ENCODE measurements around the gene RRP1.
A peak's percentile ranks its signal among the peaks of the same experiment; 100 is the strongest.

RRP1 gene

DNA sequence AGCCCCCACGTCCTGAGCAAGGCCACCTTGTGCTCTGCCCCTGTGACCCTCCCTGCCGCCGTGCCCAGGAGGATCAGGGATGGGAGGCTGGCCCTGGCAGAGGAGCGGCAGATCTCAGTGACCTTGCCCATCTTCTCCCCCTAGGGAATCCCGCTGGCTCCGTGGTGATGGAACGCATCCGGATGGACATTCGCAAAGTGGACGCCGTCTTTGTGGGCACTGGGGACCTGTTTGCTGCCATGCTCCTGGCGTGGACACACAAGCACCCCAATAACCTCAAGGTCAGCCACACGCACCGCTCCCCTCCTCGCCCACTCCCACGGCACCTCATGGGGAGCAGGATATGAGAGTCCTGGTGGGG is 36.0 kb upstream of the RRP1 start:
- H3K4me3 ChIP-seq (ENCODE audit: low read depth, low read length) = no peak overlapping the region
- DNase-seq (ENCODE audit: low read depth) = no peak
- no peak for TF ChIP-seq CTCF (conservative IDR thresholded peaks at IDR 0.05; ENCODE audit: low read depth, low read length)

DNA sequence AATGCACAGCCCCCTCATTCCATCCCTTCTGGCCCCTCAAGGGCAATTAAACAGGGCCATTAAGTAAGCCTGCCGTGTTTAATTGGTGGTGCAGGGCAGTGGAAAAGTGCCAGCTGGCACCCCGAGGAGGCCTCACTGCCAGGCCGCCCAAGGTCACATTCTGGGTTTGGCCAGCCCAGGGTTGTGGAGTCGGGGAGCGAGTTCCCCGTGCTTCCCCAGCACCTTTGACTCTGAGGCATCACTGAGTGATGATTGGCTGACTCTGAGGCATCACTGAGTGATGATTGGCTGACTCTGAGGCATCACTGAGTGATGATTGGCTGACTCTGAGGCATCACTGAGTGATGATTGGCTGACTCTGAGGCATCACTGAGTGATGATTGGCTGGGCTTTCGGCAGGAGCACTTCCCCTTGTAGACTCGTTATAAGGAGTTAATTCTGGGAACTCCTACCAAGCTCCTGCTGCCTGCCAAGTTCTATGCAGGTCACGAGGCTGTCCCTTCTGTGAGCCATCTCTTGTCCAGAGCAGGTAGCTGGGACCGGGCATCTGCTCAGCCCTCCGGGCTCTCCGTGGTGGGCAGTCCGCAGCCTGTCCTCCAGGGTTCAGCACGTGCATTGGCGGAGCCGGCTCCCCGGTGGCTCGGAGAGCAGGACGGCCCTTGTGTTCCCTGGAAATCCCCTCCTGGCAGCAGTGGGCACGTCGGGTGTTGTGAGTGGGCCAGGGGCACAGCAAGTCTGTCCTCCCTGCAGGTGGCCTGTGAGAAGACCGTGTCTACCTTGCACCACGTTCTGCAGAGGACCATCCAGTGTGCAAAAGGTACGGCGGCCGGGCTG is 34.2 kb upstream of the RRP1 start:
- no peak overlapping the region for H3K4me3 ChIP-seq (ENCODE audit: low read depth, low read length)
- no peak for TF ChIP-seq CTCF (conservative IDR thresholded peaks at IDR 0.05; ENCODE audit: low read depth, low read length)
- DNase-seq (ENCODE audit: low read depth) = no peak

- H3K4me3 ChIP-seq (ENCODE audit: low read depth, low read length) = no peak overlapping the region
- TF ChIP-seq CTCF (conservative IDR thresholded peaks at IDR 0.05; ENCODE audit: low read depth, low read length) = no peak
- DNase-seq (ENCODE audit: low read depth) = no peak
Measured at GRCh38 chr21:43755820-43756594, 33.4 kb upstream of the RRP1 start.

DNA sequence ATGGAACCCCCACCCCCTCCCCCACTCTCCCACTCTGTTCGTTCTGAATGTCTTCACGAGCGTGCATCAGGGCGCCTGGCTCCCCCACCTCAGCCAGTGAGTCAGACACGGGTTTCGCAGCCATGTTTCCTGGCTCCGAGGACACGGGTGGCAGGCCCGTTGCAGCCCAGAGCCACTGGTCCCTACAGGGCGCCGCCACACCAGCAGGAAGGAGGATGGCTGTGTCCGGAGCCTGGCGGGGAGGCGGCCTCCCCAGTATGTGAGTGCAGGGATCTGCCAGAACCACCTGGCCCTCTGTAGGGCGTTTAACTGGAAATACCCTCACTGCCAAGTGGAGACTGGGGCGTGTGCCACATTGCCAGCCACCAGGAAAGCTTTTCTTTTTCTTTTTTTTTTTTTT is 31.8 kb upstream of the RRP1 start:
- H3K4me3 ChIP-seq (ENCODE audit: low read depth, low read length) = no peak overlapping the region
- no peak for TF ChIP-seq CTCF (conservative IDR thresholded peaks at IDR 0.05; ENCODE audit: low read depth, low read length)
- DNase-seq (ENCODE audit: low read depth) = peak; percentile 22

GRCh38 chr21:43758111-43758641 is 31.2 kb upstream of the RRP1 start:
- peak; percentile 23 for TF ChIP-seq CTCF (conservative IDR thresholded peaks at IDR 0.05; ENCODE audit: low read depth, low read length)
- peak; percentile 89 for DNase-seq (ENCODE audit: low read depth)
- peak overlapping the region; percentile 51 for H3K4me3 ChIP-seq (ENCODE audit: low read depth, low read length)

GRCh38 chr21:43758811-43759210 is 30.6 kb upstream of the RRP1 start:
- peak overlapping the region; percentile 51 for H3K4me3 ChIP-seq (ENCODE audit: low read depth, low read length)
- no peak for TF ChIP-seq CTCF (conservative IDR thresholded peaks at IDR 0.05; ENCODE audit: low read depth, low read length)

More at GRCh38 chr21:43758811-43759210, 30.6 kb upstream of the RRP1 start:
- peak; percentile 45 for DNase-seq (ENCODE audit: low read depth)

Measured in choroid plexus epithelial cell (primary cell).